Astrocyte of the cerebellum (primary cell): ENCODE data around the gene CPM.

Experiments
- DNase-seq: peaks from one replicate; pipeline ENCODE4 v3.0.0-alpha.2; 2011; ENCODE audit warnings: low read depth
- H3K4me3 ChIP-seq: 2 replicates; pipeline ENCODE4 v1.5.1; 2011; ENCODE audit warnings: mild to moderate bottlenecking, low read depth, low read length, moderate library complexity
- in situ Hi-C: cut with HindIII; loops from 2 replicates; pipeline ENCODE4 v1.10.0; 2017; ENCODE audit warnings: low sequenced_read_pairs
- TF ChIP-seq, protein P1 (sequence below): IDR thresholded peaks from 2 replicates; pipeline ENCODE4 v1.5.1; 2012; ENCODE audit warnings: low read length, low read depth, moderate library complexity, mild to moderate bottlenecking; ENCODE audit errors: missing control alignments

The CPM gene

DNA sequence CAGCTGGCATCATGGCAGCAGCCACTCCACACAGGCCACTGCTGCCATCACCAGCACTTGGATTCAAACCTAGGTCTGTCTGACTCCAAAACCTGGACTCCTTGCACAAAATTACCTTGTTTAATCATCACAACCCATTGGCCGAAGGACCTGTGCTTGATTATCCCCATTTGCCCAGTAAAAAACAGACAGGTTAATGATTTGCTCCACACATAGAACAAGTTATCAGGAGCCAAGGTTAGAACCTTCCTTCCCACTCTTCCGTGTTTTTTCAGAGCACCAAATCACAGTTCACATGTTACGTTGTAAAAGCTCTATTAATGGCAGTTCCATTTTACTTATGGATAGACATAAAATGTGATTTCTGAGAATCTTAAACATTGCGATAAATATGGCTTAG is 23.5 kb upstream of the CPM start:
- DNase-seq: no peak
- TF ChIP-seq, protein P1, sequence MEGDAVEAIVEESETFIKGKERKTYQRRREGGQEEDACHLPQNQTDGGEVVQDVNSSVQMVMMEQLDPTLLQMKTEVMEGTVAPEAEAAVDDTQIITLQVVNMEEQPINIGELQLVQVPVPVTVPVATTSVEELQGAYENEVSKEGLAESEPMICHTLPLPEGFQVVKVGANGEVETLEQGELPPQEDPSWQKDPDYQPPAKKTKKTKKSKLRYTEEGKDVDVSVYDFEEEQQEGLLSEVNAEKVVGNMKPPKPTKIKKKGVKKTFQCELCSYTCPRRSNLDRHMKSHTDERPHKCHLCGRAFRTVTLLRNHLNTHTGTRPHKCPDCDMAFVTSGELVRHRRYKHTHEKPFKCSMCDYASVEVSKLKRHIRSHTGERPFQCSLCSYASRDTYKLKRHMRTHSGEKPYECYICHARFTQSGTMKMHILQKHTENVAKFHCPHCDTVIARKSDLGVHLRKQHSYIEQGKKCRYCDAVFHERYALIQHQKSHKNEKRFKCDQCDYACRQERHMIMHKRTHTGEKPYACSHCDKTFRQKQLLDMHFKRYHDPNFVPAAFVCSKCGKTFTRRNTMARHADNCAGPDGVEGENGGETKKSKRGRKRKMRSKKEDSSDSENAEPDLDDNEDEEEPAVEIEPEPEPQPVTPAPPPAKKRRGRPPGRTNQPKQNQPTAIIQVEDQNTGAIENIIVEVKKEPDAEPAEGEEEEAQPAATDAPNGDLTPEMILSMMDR: no peak
- in situ Hi-C loops: no loop called here
- no peak overlapping the region for H3K4me3 ChIP-seq

DNA sequence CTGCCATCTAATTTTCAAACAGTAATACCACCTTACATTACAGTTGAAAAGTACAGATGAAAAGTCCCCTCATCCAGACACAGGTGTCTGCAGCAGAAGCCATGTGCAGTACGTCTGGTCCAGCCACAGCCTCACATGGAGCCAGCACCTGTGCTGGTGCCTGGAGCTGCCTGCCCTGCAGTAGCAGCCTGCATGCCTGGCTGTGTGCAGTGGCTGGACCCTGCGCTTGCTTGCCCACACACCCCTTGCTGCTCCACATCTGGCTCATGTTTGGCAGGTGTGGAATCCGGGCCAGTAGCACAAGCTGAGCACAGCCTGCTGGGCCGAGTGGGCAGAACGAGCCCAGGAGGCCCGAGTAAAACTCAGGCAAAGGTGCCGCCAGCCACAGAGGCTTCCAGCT is 21.8 kb upstream of the CPM start:
- TF ChIP-seq, protein P1: no peak
- no peak for DNase-seq
- no peak overlapping the region for H3K4me3 ChIP-seq
- in situ Hi-C loops: no loop called here

DNA sequence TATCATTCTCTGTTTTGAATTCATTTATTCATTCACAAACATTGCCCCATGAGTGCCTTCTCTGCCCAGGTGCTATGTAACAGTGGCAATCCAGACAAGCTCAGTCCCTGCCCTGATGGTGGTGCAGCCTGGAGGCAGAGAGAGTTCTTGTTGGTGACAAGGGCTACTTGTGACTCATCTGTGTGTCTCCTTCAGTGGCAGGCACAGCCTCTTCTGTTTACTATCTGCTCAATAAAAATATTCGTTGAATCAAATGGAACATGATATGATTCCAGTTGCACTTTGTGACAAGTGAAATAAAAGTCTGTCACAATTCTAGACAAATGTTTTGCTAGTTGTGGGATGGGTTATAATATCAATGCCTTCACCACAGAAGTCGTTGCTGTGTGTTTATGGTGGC is 20.6 kb upstream of the CPM start:
- TF ChIP-seq, protein P1: no peak
- H3K4me3 ChIP-seq: no peak overlapping the region
- DNase-seq: no peak
- in situ Hi-C loops: no loop called here

DNA sequence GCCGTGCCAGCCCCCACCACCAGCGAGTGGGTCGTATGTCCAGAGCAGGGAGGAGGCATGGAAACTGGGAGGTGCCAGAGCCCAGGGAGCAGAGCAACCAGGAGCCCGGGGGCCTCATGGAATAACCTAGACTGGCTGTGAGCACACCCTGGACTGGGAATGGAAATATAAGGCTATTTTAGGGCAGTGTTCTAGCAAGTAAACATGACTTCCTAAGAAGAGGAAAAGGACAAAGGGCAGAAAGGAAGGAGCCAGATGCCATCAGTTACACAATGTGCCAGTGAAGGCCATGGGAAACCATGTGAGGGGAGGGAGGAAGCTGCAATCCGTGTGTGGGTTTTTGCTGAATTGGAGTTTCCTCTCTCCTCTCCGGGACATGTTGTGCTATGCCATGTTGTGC is 18.7 kb upstream of the CPM start:
- TF ChIP-seq, protein P1: no peak
- in situ Hi-C loops: no loop called here
- DNase-seq: no peak
- no peak overlapping the region for H3K4me3 ChIP-seq

DNA sequence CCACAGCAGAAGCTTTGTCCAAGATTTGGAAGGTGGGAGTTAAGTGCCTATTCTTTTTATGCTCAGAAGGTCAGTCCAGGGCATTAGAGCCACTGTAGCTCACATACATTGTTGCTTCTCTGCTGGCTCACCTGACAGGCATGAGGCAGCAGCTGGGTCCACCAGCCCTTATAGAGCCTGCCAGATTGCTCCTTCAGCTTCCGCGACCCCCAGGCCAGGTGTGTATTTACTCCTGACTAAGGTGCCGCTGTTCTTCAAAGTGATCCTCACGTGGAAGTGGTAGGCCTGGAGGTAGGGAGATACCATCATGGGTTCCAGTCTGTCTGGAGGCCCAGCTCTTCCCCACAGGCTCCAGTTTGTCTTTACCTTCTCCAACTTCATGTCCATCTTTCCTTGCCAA is 17.5 kb upstream of the CPM start:
- in situ Hi-C loops: no loop called here
- H3K4me3 ChIP-seq: no peak overlapping the region
- DNase-seq: no peak
- TF ChIP-seq, protein P1: no peak

DNA sequence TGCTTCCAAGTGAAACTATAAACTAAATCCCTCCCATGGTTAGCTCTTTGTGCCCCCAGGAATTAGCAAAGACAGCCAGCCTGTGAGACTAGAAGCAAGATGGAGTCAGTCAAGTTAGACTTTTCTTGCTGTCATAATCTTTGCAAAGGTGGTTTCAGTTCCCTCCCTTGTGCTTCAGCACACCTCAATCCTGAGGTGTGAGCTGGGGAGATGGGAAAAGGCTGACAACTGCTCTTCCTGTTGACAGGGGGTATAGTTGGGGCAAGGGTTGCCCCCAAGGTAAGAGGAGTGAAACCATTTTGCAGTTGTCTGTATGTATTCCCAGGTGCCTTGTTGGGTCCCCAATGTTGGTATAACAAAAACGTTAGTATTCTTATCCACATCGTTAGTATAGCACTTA is 12.3 kb upstream of the CPM start:
- in situ Hi-C loops: loop anchor here (5.0 kb wide), 1 partner anchor 37 kb away; no protein-coding TSS in a partner anchor
- DNase-seq: no peak
- TF ChIP-seq, protein P1: no peak
- H3K4me3 ChIP-seq: no peak overlapping the region
